Posterior cingulate gyrus (tissue), 11 donors: ENCODE data around the gene PDCD7.
"Not testable (repeated sequence)": the region's sequence is repeated elsewhere in the genome, so short reads cannot be mapped to it uniquely, and the experiment has no call there.

Experiments
- DNase-seq, 10 donors: peaks; one replicate each; pipeline versions ENCODE4 v3.0.0 to v3.0.0-alpha.2; 2020 to 2021; ENCODE audit warnings: mixed read lengths in 3 of 10
- intact Hi-C: fragments of 100-400 bp; cut with DNase I; formaldehyde crosslinking; loops from one replicate; pipeline ENCODE4 v1.15.1; 2023

The PDCD7 gene

GRCh38 chr15:65133548-65134200 lies at the start of gene PDCD7:
Gene PDCD7 (minus strand): TSS chr15:65133808. CDS start chr15:65133781, 27 bp downstream.
- intact Hi-C loops, result loop anchor here (1.0 kb wide), 1 partner anchor 52 kb away; the partner anchor contains the start of gene CLPX
- peak; percentile 84 to 99 (median 92) for DNase-seq

DNA sequence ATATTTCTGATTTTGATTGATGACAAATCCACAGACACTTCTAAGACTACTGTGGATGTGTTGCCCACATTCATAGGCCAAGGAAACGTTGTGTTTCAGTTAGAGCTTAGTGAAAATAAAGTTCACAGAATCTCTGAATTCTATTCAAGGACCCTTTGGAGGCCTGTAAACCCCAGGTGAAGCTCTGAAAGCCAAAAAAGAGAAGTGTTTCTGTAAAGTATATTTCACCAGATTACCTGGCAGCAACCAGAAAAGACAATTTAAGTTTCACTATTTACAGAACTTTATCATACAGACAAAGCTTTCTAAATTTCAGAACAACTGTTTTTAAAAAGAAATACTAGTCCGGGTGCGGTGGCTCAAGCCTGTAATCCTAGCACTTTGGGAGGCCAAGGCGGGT lies 48.9 kb upstream of the PDCD7 start:
- no peak for DNase-seq
- intact Hi-C loops, result loop anchor here (10.0 kb wide), 1 partner anchor 612 kb away; the partner anchor contains the start of gene DENND4A

- intact Hi-C loops, result loop anchor here (10.0 kb wide), 1 partner anchor 613 kb away; the partner anchor contains the start of gene DENND4A
Observed at GRCh38 chr15:65181582-65182353, 48.2 kb upstream of the PDCD7 start.

GRCh38 chr15:65180167-65180566 lies 46.6 kb upstream of the PDCD7 start:
- intact Hi-C loops, result loop anchor here (10.0 kb wide), 1 partner anchor 615 kb away; the partner anchor contains the start of gene DENND4A
- DNase-seq, result no peak

More at GRCh38 chr15:65181582-65182353, 48.2 kb upstream of the PDCD7 start:
- DNase-seq, result not testable (repeated sequence)

DNA sequence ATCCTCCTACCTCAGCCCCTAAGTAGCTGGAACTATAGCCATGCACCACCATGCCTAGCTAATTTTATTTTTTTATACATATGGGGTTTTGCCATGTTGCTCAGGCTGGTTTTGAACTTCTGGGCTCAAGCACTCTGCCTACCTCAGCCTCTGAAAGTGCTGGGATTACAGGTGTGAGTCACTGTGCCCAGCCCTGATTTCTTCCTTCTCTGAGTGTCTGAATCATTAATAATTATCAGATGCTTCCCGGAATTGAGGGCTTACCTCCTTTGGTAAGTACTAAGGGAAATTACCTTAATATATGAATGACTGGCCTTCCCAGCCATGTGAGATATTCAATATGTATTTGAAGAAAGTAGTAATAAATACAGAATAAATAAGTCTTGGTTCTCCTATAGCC lies 44.3 kb upstream of the PDCD7 start:
- intact Hi-C loops, result no loop called here
- no peak for DNase-seq

DNA sequence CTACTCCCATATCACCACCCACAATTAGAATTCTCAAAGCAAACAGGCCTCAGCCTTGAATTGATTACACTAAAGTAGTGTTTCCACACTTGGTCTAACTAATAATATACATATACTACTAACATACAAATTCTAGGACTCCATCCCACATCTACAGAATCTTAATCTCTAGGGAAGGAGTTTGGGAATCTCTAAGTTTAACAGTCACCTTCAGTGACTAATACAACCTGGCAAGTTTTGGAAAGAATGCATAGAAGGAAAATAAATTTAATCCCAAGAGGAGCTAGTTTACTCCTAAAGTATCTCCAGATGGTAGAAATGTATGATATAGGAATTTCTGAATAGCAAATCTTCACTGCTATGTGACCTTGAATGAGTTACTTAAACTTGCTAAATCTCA lies 42.4 kb upstream of the PDCD7 start:
- DNase-seq, result no peak
- intact Hi-C loops, result no loop called here

GRCh38 chr15:65175511-65175910 lies 41.9 kb upstream of the PDCD7 start:
- no peak for DNase-seq
- intact Hi-C loops, result no loop called here

DNA sequence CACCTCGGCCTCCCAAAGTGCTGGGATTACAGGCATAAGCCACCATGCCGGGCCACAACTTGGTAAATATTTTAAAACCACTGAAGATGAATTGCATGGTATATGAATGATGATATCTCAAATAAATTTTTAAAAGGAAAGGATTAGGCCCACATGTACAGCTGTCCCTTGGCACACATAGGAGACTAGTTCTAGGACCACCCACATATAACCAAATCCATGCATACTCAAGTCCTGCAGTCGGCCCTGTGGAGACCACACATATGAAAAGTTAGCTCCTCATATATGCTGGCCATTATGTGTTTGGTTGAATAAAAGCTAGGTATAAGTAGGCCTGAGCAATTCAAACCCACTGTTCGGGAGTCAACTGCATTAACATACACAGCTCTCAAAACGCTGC lies 40.9 kb upstream of the PDCD7 start:
- intact Hi-C loops, result no loop called here
- DNase-seq, result no peak

DNA sequence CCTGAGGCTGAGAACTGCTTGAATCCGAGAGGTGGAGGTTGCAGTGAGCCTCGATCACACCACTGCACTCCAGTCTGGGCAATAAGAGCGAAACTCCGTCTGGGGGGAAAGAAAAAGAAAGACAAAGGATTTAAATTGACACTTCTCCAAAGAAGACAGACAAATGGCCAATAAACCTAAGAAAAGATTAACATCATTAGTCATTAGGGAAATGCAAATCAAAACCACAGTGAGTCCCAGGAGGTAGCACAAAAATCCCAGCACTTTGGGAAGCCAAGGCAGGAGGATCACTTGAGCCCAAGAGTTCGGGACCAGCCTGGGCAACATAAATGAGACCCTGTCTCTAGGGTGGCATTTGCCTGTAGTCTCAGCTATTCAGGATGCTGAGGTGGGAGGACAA lies 38.9 kb upstream of the PDCD7 start:
- no peak for DNase-seq
- intact Hi-C loops, result no loop called here

- intact Hi-C loops, result no loop called here
- no peak for DNase-seq
Observed at GRCh38 chr15:65171428-65171827, 37.8 kb upstream of the PDCD7 start.

DNA sequence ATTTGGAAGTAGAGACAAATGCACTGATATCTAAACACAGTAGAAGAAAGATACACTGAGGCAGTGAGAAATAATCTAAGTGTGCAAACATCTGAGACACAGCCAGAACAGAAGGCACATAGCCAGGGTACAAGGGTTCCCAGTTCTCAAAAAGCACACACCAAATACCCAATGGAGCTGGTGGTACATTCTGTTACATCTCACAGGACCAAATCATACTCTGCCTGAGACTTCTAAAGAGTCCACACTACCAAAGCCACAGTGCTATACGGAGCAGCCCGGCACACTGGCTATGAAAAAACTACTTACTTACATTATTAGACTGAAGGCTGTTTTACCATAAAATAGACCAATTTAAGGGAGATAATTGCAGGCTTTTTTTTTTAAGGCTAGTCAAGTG lies 32.3 kb upstream of the PDCD7 start:
- DNase-seq, result no peak

GRCh38 chr15:65164139-65164538 lies 30.5 kb upstream of the PDCD7 start:
- no peak for DNase-seq
- intact Hi-C loops, result no loop called here

More for the DNA sequence above, 32.3 kb upstream of the PDCD7 start:
- intact Hi-C loops, result no loop called here

DNA sequence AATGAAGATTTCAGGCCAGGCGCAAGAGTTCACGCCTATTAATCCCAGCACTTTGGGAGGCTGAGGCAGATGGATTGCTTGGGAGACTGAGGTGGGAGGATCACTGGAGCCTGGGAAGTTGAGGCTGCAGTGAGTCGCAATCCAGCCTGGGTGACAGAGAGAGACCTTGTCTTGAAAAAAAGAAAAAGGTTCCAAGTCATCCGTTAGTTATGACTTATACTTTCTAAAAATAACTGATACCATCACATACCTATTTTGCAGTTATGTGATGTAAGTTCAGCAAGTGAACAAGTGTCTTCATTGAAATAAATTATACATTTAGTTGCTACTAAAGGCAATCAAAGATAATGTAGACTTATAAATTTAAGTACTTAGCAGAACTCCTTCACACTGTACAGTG lies 29.4 kb upstream of the PDCD7 start:
- intact Hi-C loops, result no loop called here
- DNase-seq, result no peak

DNA sequence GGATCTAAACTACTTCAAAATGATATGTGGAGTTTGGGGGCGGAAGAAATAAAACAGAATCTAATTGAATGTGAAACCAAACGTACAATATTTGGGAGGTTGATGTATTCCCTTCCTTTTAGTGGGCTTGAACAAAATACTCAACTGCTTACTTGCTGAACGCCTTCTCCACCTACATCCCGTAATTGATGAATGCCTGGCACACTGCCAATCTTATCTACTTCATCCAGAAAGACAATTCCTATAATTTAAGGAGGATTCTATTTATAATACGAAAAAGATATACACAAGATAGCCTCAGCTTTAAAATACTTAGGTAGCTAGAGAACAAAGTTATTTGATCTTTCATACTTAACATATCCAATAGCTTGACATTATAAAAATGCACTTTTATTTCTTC lies 23.1 kb upstream of the PDCD7 start:
- no peak for DNase-seq
- intact Hi-C loops, result no loop called here

DNA sequence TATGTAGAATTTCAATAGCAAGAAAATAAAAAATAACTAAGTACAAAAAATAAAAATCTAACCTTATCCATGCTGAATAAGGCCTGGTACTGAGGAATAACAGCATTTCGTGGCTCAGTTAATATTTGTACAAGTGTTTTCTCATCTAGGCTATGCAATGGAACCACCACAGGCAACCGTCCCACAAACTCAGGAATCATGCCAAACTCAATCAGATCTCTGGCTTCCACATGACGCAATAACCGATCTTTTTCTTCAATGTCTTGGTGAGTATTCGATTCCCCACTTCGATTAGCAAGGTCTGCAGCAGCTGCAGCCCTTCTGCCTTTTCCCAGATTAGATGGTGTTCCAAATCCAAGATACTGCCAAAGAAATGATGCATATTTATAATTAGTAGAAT lies 21.1 kb upstream of the PDCD7 start:
- intact Hi-C loops, result no loop called here

GRCh38 chr15:65147902-65148301 lies 14.3 kb upstream of the PDCD7 start:
- intact Hi-C loops, result no loop called here
- DNase-seq, result no peak

More for the DNA sequence above, 21.1 kb upstream of the PDCD7 start:
- DNase-seq, result no peak

DNA sequence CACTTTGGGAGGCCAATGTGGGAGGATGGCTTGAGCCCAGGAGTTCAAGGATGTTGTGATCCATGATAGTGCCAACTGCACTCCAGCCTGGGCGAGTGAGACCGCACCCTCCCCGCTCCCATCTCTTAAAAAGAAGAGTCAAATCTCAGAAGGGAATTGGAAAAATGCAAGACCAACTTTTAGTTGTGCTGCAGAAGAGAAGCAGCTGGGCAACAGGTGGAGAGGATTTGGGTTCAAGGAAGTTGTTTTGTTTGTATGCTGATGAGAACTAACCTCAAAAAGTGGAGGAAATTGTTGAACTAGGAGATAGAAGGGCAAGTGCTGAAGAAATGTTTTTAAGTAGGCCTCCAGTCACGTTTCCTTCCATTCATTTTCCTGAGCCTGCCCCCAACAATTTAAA lies 12.8 kb upstream of the PDCD7 start:
- intact Hi-C loops, result no loop called here
- DNase-seq, result no peak

- intact Hi-C loops, DNase-seq: not testable (repeated sequence)
Observed at GRCh38 chr15:65138631-65139030, 5.0 kb upstream of the PDCD7 start.

- DNase-seq, intact Hi-C loops: not testable (repeated sequence)
Observed at GRCh38 chr15:65137893-65138292, 4.3 kb upstream of the PDCD7 start.

GRCh38 chr15:65137089-65137488 lies 3.5 kb upstream of the PDCD7 start:
- DNase-seq, intact Hi-C loops: not testable (repeated sequence)

- intact Hi-C loops, result no loop called here
Observed at GRCh38 chr15:65134538-65134937, 930 bp upstream of the PDCD7 start.

More at GRCh38 chr15:65134538-65134937, 930 bp upstream of the PDCD7 start:
- DNase-seq, result no peak
